GM23338 (cell line): ENCODE data around the gene KCNK5. TPM values are rescaled to one million over a fixed set of nuclear protein-coding genes. Genes with fewer than 3 reads are reported as not detected.

Experiments used
- ATAC-seq: fragments of 200-7000 bp; cut with Tn5 transposase; 3 replicates; pipeline ENCODE4 v1.9.1; 2020
- DNase-seq: peaks from one replicate; pipeline ENCODE4 v3.0.0-alpha.2; 2015; ENCODE audit warnings: low spot score
- H2AFZ ChIP-seq: fragments of 200-600 bp; sonication (generic); 2 replicates; pipeline ENCODE4 v1.8.0; 2016; ENCODE audit warnings: antibody characterized with exemption, mild to moderate bottlenecking, moderate library complexity
- H3F3A ChIP-seq: fragments of 200-600 bp; sonication (generic); replicated peaks from 2 replicates; pipeline ENCODE4 v1.8.0; 2017; ENCODE audit warnings: antibody characterized with exemption, mixed run types, low read depth
- H3K27ac ChIP-seq: fragments of 200-600 bp; sonication (generic); 2 replicates; pipeline ENCODE4 v1.6.1; 2016; ENCODE audit warnings: low read depth
- H3K27me3 ChIP-seq: fragments of 200-600 bp; sonication (generic); 2 replicates; pipeline ENCODE4 v1.8.0; 2016; ENCODE audit warnings: mild to moderate bottlenecking, mixed run types, moderate library complexity; ENCODE audit not compliant: insufficient read depth
- H3K36me3 ChIP-seq: fragments of 200-600 bp; sonication (generic); 2 replicates; pipeline ENCODE4 v1.8.0; 2016; ENCODE audit warnings: mild to moderate bottlenecking; ENCODE audit not compliant: insufficient read depth
- H3K4me1 ChIP-seq: fragments of 200-600 bp; sonication (generic); 2 replicates; pipeline ENCODE4 v1.8.0; 2016; ENCODE audit warnings: mild to moderate bottlenecking, moderate library complexity; ENCODE audit not compliant: insufficient read depth
- H3K4me2 ChIP-seq: fragments of 200-600 bp; sonication (generic); 2 replicates; pipeline ENCODE4 v1.7.1; 2017; ENCODE audit warnings: mixed run types
- H3K4me3 ChIP-seq: fragments of 200-600 bp; sonication (generic); 2 replicates; pipeline ENCODE4 v1.6.1; 2016; ENCODE audit warnings: mixed run types
- H3K79me2 ChIP-seq: fragments of 200-600 bp; sonication (generic); replicated peaks from 2 replicates; pipeline ENCODE4 v1.8.0; 2017; ENCODE audit warnings: mild to moderate bottlenecking; ENCODE audit not compliant: insufficient read depth
- H3K9me2 ChIP-seq: fragments of 200-600 bp; sonication (generic); 2 replicates; pipeline ENCODE4 v1.8.0; 2017; ENCODE audit not compliant: insufficient read depth
- H4K20me1 ChIP-seq: fragments of 200-600 bp; sonication (generic); replicated peaks from 2 replicates; pipeline ENCODE4 v1.8.0; 2017; ENCODE audit warnings: mild to moderate bottlenecking; ENCODE audit not compliant: insufficient read depth
- H3K27ac Mint-ChIP-seq: 2 replicates; pipeline ENCODE4 v1.8.0; 2020; ENCODE audit warnings: inconsistent platforms, mild to moderate bottlenecking, moderate library complexity, mixed read lengths
- H3K27me3 Mint-ChIP-seq: 3 replicates; pipeline ENCODE4 v1.8.0; 2022; ENCODE audit warnings: low read depth, mild to moderate bottlenecking, moderate library complexity, mixed read lengths, inconsistent platforms; ENCODE audit not compliant: insufficient read depth, poor library complexity
- H3K36me3 Mint-ChIP-seq: 3 replicates; pipeline ENCODE4 v1.8.0; 2021; ENCODE audit warnings: low read depth, mild to moderate bottlenecking, inconsistent platforms, moderate library complexity, mixed read lengths
- H3K4me1 Mint-ChIP-seq: 3 replicates; pipeline ENCODE4 v1.8.0; 2020; ENCODE audit warnings: mild to moderate bottlenecking, inconsistent platforms, mixed read lengths
- H3K4me3 Mint-ChIP-seq: 3 replicates; pipeline ENCODE4 v1.8.0; 2021; ENCODE audit warnings: moderate library complexity, mild to moderate bottlenecking, inconsistent platforms, mixed read lengths
- H3K9me3 Mint-ChIP-seq: 3 replicates; pipeline ENCODE4 v1.8.0; 2020; ENCODE audit warnings: moderate library complexity, mild to moderate bottlenecking, inconsistent platforms, mixed read lengths
- CREB1 ChIP-seq: fragments of 250-450 bp; sonication (Bioruptor Pico); IDR thresholded peaks from 2 replicates; pipeline ENCODE4 v1.5.0; 2020; ENCODE audit warnings: low read depth, mild to moderate bottlenecking, moderate library complexity
- ETS1 ChIP-seq: IDR thresholded peaks from 2 replicates; pipeline ENCODE4 v1.6.1; 2016; ENCODE audit warnings: antibody characterized with exemption
- EZH2 ChIP-seq: fragments of 200-600 bp; sonication (generic); IDR thresholded peaks from one replicate; pipeline ENCODE4 v1.8.0; 2017; ENCODE audit warnings: antibody characterized with exemption, mild to moderate bottlenecking, low read depth; ENCODE audit not compliant: unreplicated experiment
- EZH2phosphoT487 ChIP-seq: fragments of 200-600 bp; sonication (generic); IDR thresholded peaks from one replicate; pipeline ENCODE4 v1.8.1; 2018; ENCODE audit warnings: antibody characterized with exemption; ENCODE audit not compliant: unreplicated experiment
- JUNB ChIP-seq: IDR thresholded peaks from one replicate; pipeline ENCODE4 v1.6.1; 2016; ENCODE audit warnings: antibody characterized with exemption; ENCODE audit not compliant: unreplicated experiment
- ZNF114 ChIP-seq: fragments of 250-450 bp; sonication (Bioruptor Pico); IDR thresholded peaks from 2 replicates; pipeline ENCODE4 v1.5.0; 2020; ENCODE audit warnings: mild to moderate bottlenecking, moderate library complexity
- polyA plus RNA-seq: library from polyadenylated mRNA; unstranded; fragments of >200 nt; fragmentation: Nextera tagmentation; extraction: Ambion mirVana; gene quantifications from 2 replicates; pipeline ENCODE4 v1.2.1, GENCODE V29; 2016
- total RNA-seq: library from RNA; depleted of rRNA; stranded (reverse); fragments of >200 nt; shearing (Covaris generic); gene quantifications from 2 replicates; pipeline ENCODE4 v1.2.3, GENCODE V29; 2014
- TF ChIP-seq, protein P1 (sequence below): fragments of 250-450 bp; sonication (Bioruptor Pico); IDR thresholded peaks from 2 replicates; pipeline ENCODE4 v1.5.0; 2020; ENCODE audit warnings: mild to moderate bottlenecking, moderate library complexity
- TF ChIP-seq, protein P2 (sequence below), 2 experiments: fragments of 200-600 bp in 1 of 2; sonication (generic) in 1 of 2; conservative IDR thresholded peaks; 2 replicates each; pipeline versions ENCODE4 v1.5.1 to v1.6.1; 2016 to 2017; ENCODE audit warnings: antibody characterized with exemption in 2 of 2, low read depth in 2 of 2, mild to moderate bottlenecking in 2 of 2, moderate library complexity in 1 of 2

Gene KCNK5
- total and polyA plus RNA-seq, 2 experiments from 2014 or later: 9.5 to 57.4 TPM

DNA sequence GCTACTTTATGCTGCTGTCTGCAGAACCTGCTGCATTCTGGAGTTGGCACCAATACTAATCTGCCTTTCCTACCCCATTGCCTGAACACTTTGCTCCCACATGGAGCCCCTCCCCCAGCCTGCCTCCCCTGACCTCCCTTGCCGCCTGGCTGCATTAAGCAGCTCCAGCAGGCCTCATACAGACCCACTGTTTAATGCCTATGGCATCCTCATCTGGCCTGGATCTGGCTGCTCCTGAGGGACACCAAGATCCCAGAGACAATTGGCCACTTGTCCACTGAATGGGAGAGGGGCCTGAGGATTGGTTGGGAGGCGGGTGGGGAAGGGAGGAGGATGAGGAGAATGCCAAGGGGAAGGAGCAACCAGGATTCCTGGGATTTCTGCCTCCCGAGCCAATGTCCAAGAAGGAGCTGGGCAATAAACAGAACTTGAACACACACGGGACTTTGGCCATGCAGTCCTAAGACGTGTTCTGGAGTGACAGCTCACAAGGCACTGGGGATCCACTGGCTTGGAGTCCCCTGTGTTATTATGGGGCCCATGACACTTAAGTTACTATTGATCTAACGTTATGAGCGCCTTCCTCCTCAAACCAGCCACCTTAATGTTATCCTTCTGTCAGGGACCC lies 10.4 kb upstream of the KCNK5 start:
- Histone ChIP-seq H3K27me3 (no peaks in the 10 kb centered on the region), H3K4me3 (no peak overlapping the region), H2AFZ (peak overlapping the region; percentile 69; the same call in 1 of the 2 replicates), H3K27ac (no peak overlapping the region), H3F3A (no peaks in the 10 kb centered on the region), H3K9me2 (0 out of 2 replicates have a peak, but pooled peaks cover 3% of the 10 kb centered on the region), H3K36me3 (no peaks in the 10 kb centered on the region), H3K79me2 (no peaks in the 10 kb centered on the region), H3K4me2 (no peak overlapping the region), H4K20me1 (no peaks in the 10 kb centered on the region), H3K4me1 (peaks cover 4% of the 10 kb centered on the region; the same call in 1 of the 2 replicates)
- no peak overlapping the region for H3K27ac Mint-ChIP-seq
- H3K9me3 Mint-ChIP-seq: no peaks in the 10 kb centered on the region
- DNase-seq (peak; percentile 40), ATAC-seq (peak; percentile 80)
- H3K27me3 Mint-ChIP-seq: peaks cover 16% of the 10 kb centered on the region
- TF ChIP-seq, protein P1, sequence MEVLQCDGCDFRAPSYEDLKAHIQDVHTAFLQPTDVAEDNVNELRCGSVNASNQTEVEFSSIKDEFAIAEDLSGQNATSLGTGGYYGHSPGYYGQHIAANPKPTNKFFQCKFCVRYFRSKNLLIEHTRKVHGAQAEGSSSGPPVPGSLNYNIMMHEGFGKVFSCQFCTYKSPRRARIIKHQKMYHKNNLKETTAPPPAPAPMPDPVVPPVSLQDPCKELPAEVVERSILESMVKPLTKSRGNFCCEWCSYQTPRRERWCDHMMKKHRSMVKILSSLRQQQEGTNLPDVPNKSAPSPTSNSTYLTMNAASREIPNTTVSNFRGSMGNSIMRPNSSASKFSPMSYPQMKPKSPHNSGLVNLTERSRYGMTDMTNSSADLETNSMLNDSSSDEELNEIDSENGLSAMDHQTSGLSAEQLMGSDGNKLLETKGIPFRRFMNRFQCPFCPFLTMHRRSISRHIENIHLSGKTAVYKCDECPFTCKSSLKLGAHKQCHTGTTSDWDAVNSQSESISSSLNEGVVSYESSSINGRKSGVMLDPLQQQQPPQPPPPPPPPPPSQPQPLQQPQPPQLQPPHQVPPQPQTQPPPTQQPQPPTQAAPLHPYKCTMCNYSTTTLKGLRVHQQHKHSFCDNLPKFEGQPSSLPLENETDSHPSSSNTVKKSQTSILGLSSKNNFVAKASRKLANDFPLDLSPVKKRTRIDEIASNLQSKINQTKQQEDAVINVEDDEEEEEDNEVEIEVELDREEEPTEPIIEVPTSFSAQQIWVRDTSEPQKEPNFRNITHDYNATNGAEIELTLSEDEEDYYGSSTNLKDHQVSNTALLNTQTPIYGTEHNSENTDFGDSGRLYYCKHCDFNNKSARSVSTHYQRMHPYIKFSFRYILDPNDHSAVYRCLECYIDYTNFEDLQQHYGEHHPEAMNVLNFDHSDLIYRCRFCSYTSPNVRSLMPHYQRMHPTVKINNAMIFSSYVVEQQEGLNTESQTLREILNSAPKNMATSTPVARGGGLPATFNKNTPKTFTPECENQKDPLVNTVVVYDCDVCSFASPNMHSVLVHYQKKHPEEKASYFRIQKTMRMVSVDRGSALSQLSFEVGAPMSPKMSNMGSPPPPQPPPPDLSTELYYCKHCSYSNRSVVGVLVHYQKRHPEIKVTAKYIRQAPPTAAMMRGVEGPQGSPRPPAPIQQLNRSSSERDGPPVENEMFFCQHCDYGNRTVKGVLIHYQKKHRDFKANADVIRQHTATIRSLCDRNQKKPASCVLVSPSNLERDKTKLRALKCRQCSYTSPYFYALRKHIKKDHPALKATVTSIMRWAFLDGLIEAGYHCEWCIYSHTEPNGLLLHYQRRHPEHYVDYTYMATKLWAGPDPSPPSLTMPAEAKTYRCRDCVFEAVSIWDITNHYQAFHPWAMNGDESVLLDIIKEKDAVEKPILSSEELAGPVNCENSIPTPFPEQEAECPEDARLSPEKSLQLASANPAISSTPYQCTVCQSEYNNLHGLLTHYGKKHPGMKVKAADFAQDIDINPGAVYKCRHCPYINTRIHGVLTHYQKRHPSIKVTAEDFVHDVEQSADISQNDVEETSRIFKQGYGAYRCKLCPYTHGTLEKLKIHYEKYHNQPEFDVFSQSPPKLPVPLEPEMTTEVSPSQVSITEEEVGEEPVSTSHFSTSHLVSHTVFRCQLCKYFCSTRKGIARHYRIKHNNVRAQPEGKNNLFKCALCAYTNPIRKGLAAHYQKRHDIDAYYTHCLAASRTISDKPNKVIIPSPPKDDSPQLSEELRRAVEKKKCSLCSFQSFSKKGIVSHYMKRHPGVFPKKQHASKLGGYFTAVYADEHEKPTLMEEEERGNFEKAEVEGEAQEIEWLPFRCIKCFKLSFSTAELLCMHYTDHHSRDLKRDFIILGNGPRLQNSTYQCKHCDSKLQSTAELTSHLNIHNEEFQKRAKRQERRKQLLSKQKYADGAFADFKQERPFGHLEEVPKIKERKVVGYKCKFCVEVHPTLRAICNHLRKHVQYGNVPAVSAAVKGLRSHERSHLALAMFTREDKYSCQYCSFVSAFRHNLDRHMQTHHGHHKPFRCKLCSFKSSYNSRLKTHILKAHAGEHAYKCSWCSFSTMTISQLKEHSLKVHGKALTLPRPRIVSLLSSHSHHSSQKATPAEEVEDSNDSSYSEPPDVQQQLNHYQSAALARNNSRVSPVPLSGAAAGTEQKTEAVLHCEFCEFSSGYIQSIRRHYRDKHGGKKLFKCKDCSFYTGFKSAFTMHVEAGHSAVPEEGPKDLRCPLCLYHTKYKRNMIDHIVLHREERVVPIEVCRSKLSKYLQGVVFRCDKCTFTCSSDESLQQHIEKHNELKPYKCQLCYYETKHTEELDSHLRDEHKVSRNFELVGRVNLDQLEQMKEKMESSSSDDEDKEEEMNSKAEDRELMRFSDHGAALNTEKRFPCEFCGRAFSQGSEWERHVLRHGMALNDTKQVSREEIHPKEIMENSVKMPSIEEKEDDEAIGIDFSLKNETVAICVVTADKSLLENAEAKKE (CRISPR knock-in tag): no peak
- TF ChIP-seq, protein P2, sequence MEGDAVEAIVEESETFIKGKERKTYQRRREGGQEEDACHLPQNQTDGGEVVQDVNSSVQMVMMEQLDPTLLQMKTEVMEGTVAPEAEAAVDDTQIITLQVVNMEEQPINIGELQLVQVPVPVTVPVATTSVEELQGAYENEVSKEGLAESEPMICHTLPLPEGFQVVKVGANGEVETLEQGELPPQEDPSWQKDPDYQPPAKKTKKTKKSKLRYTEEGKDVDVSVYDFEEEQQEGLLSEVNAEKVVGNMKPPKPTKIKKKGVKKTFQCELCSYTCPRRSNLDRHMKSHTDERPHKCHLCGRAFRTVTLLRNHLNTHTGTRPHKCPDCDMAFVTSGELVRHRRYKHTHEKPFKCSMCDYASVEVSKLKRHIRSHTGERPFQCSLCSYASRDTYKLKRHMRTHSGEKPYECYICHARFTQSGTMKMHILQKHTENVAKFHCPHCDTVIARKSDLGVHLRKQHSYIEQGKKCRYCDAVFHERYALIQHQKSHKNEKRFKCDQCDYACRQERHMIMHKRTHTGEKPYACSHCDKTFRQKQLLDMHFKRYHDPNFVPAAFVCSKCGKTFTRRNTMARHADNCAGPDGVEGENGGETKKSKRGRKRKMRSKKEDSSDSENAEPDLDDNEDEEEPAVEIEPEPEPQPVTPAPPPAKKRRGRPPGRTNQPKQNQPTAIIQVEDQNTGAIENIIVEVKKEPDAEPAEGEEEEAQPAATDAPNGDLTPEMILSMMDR (conservative IDR thresholded peaks at IDR 0.05; ENCODE audit: low read depth in 2 of 2): peak in 1 of 2 experiments; percentile 22; a peak in 1 of 4 replicates
- H3K4me3 Mint-ChIP-seq: no peak overlapping the region
- H3K36me3 Mint-ChIP-seq: no peaks in the 10 kb centered on the region
- H3K4me1 Mint-ChIP-seq: peaks cover 7% of the 10 kb centered on the region; the same call in 1 of the 3 replicates

DNA sequence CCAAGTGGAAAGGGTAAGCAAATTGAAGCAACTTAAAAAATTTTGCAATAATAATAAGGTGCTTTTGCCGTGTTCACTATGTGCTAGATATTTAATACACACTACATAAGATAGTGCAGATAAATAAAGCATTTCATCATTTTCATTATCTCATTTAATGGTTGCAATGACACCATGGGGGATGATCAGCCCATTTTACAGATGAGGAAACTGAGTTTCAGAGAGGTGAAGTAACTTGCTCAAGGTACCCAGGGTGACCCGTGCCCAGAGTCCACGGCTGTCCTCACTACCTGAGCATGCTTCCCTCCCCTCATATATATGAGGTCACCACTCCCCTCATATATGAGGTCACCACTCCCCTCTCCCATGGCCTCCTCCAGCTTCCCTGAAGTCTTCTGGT lies 7.5 kb upstream of the KCNK5 start:
- no peak overlapping the region for H2AFZ ChIP-seq
- no peak overlapping the region for H3K27ac ChIP-seq
- H3K36me3 ChIP-seq: no peaks in the 10 kb centered on the region
- H3K4me3 ChIP-seq: no peak overlapping the region
- H3K4me2 ChIP-seq: no peak overlapping the region
- no peaks in the 10 kb centered on the region for H3K9me3 Mint-ChIP-seq
- no peaks in the 10 kb centered on the region for H3K79me2 ChIP-seq
- ATAC-seq (no peak), DNase-seq (no peak)
- H3K27ac Mint-ChIP-seq: no peak overlapping the region
- peaks cover 21% of the 10 kb centered on the region for H3K4me1 ChIP-seq
- H3K36me3 Mint-ChIP-seq: no peaks in the 10 kb centered on the region
- peaks cover 24% of the 10 kb centered on the region for H3K4me1 Mint-ChIP-seq
- H3F3A ChIP-seq: no peaks in the 10 kb centered on the region
- no peak overlapping the region for H3K4me3 Mint-ChIP-seq
- no peaks in the 10 kb centered on the region for H4K20me1 ChIP-seq
- H3K27me3 ChIP-seq: no peaks in the 10 kb centered on the region
- peaks cover 15% of the 10 kb centered on the region for H3K27me3 Mint-ChIP-seq
- 0 out of 2 replicates have a peak, but pooled peaks cover 7% of the 10 kb centered on the region for H3K9me2 ChIP-seq
- TF ChIP-seq ZNF114 (CRISPR knock-in tag) (no peak), EZH2phosphoT487 (no peak), JUNB (no peak), EZH2 (no peak), ETS1 (no peak), CREB1 (CRISPR knock-in tag) (no peak)
- TF ChIP-seq, protein P2 (conservative IDR thresholded peaks at IDR 0.05; ENCODE audit: low read depth in 2 of 2): no peak
